Forelimb muscle (tissue), 1 donor: Measurements from ENCODE around the gene LRCH2. TPM values are rescaled to one million over a fixed set of nuclear protein-coding genes. Genes with fewer than 3 reads are reported as not detected.

Experiments
- DNase-seq: peaks from one replicate; pipeline ENCODE4 v3.0.0-alpha.2; 2013; ENCODE audit warnings: low read depth
- polyA plus RNA-seq: library from polyadenylated mRNA; unstranded; fragments of 120-200 nt; gene quantifications from one replicate; pipeline ENCODE4 v1.2.1, GENCODE V29; 2013; ENCODE audit not compliant: insufficient read length

Gene LRCH2
- polyA plus RNA-seq, 1 donor = 3.7 TPM

DNA sequence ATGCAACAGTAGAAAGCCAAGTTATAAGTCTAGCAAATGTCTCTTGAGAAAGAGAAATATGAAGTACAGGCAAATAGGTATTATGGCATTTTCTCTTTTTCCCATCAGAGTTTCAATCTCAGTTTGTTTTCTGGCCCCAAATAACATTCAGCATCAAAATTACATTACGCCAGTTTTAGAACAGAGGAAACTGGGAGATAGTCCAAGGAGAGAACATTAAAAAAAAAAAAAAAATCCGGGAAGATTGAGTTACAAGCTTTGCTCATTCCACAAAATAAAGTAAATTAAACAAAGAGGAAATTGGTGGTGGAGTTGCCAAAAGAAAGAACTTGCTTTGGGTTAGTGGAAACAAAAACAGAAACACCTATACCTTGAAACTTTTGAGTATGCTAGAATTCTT lies 166.1 kb downstream of the LRCH2 start:
- DNase-seq = peak; percentile 29

DNA sequence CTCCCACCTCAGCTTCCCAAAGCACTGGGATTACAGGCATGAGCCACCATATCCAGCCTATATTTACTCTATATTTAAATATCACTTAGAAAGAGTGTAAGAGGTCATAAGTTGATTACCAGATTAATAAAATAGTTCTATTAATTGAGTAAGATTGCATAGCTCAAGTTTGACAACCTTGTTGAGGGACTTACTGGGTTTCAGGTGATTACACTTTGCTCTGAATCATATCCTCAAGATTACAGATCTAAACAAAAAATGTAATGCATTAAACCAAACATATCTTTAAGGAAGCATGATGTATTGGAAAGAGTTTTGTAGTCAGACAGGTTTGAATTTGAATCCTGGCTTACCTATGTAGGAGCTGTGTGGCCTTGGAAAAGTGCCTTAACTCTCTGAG lies 168.6 kb downstream of the LRCH2 start:
- DNase-seq = no peak

Other genes starting within 250 kb of the LRCH2 start
- 0.25 TPM for gene IL13RA2, start 216.5 kb downstream of the LRCH2 start, polyA plus RNA-seq
- not detected for gene RBMXL3, start 44.7 kb downstream of the LRCH2 start, polyA plus RNA-seq
- not detected for gene LUZP4, start 55.6 kb upstream of the LRCH2 start, polyA plus RNA-seq